HG03159 (cell line): ENCODE results near the gene EPHA6.

Experiments
- ATAC-seq: cut with Tn5 transposase; IDR thresholded peaks from one replicate; pipeline ENCODE4 v1.9.1; 2021; ENCODE audit warnings: mild to moderate bottlenecking, moderate library complexity; ENCODE audit not compliant: unreplicated experiment

EPHA6 gene

GRCh38 chr3:97764407-97765238 lies 950.2 kb downstream of the EPHA6 start, which contains the start of gene ARL6:
Gene ARL6, plus strand, starts transcription at chr3:97764758. Its CDS starts 3,350 bp downstream, at chr3:97768108.
- ATAC-seq: peak; percentile 96

DNA sequence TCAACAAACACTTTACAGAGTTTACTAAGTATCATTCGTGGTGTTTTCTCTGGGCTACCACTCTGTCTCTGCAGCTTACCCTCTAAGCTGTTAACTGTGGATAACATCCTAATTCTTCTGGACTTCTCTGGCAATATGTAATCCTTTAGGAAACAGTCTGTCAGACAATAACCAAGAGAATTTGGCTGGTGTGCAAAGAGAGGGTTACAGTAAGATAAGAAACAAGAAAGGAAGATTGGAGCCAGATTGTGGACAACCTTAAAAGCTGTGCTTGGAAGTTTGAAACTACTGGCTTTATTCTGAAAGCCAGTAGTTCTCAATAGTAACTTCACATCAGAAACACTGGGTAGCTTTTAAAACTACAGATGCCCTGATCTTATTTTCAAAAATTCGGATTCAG lies 950.9 kb downstream of the EPHA6 start:
- ATAC-seq: no peak

GRCh38 chr3:97772926-97773325 lies 958.5 kb downstream of the EPHA6 start:
- no peak for ATAC-seq

- ATAC-seq: no peak
Observed at GRCh38 chr3:97778152-97778551, 963.8 kb downstream of the EPHA6 start.

DNA sequence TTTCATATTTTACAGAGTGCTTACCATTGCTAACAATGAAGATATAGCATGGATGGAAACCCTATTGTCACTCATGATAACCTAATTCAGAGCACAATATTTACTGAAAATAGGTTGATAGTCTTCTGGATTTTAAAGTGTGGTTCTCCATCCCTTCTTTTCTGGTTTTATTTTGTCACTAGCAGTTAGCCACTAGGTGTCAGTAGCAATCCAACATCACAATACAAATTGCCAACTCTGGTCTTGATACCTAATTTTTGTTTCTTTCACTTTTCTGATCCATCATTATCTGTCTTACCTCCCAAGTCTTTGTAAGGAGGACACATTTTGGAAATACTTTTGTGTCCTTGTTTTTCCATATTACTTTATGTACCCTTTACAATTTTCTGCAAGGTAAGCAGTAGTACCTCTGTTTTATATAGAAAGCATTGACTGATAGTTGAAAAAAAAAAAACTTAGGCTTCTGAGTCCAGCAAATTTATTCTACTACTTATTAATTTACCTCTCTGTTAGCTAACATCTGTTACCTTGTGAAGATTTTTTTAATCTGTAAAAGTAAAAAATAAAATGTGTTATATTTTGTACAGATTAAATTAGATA lies 979.1 kb downstream of the EPHA6 start:
- ATAC-seq: peak; percentile 71

- no peak for ATAC-seq
Observed at GRCh38 chr3:97795951-97796350, 981.6 kb downstream of the EPHA6 start.
